Germinal center (tissue), 1 donor: ENCODE measurements around the gene TATDN3.
"Not testable (repeated sequence)": the region's sequence is repeated elsewhere in the genome, so short reads cannot be mapped to it uniquely, and the experiment has no call there.

ENCODE experiments used
- DNase-seq: peaks from one replicate; pipeline ENCODE4 v3.0.0; 2012; ENCODE audit warnings: mixed read lengths, low spot score

TATDN3 gene

GRCh38 chr1:212828395-212828794, 36.7 kb downstream of the TATDN3 start:
- no peak for DNase-seq

GRCh38 chr1:212833211-212834207, 41.8 kb downstream of the TATDN3 start:
- DNase-seq = not testable (repeated sequence)

GRCh38 chr1:212838145-212838544, 46.5 kb downstream of the TATDN3 start:
- no peak for DNase-seq

- DNase-seq = not testable (repeated sequence)
Measured at GRCh38 chr1:212844521-212844920, 52.8 kb downstream of the TATDN3 start.

- DNase-seq = no peak
Measured at GRCh38 chr1:212847549-212847948, 55.9 kb downstream of the TATDN3 start, which contains the start of gene SPATA45. SPATA45 (minus strand) TSS chr1:212847649; CDS start chr1:212836149, 11,500 bp downstream.

- no peak for DNase-seq
Measured at GRCh38 chr1:212852105-212852688, 60.5 kb downstream of the TATDN3 start.

GRCh38 chr1:212853658-212854057, 62.0 kb downstream of the TATDN3 start:
- no peak for DNase-seq

GRCh38 chr1:212856755-212857154, 65.1 kb downstream of the TATDN3 start:
- no peak for DNase-seq

GRCh38 chr1:212857992-212858460, 66.3 kb downstream of the TATDN3 start, which contains the start of gene FLVCR1:
FLVCR1 (plus strand) TSS chr1:212858275; CDS start chr1:212858453, 178 bp downstream.
- DNase-seq = peak; percentile 97

- DNase-seq = peak; percentile 18
Measured at GRCh38 chr1:212858461-212859265, 67.0 kb downstream of the TATDN3 start.

- no peak for DNase-seq
Measured at GRCh38 chr1:212860713-212861581, 69.3 kb downstream of the TATDN3 start.

GRCh38 chr1:212862111-212862690, 70.5 kb downstream of the TATDN3 start:
- no peak for DNase-seq

- DNase-seq = not testable (repeated sequence)
Measured at GRCh38 chr1:212863345-212863744, 71.7 kb downstream of the TATDN3 start.

GRCh38 chr1:212864201-212864600, 72.5 kb downstream of the TATDN3 start:
- no peak for DNase-seq
